NCI-H1092 (cell line): ENCODE data around the gene CDCP1.

Experiments used
- DNase-seq: peaks from one replicate; lab custom pipeline; 2025; lab: John Stamatoyannopoulos, UW

Gene CDCP1

GRCh38 chr3:45145681-45146614, at the start of gene CDCP1:
TSS of gene CDCP1 (minus strand) at chr3:45146378. CDS start at chr3:45146287, 91 bp downstream.
- DNase-seq = no peak

GRCh38 chr3:45194791-45195190, 48.6 kb upstream of the CDCP1 start:
- DNase-seq = no peak

GRCh38 chr3:45191924-45192417, 45.8 kb upstream of the CDCP1 start:
- DNase-seq = no peak

- no peak for DNase-seq
Measured at GRCh38 chr3:45191424-45191823, 45.2 kb upstream of the CDCP1 start.

- DNase-seq = no peak
Measured at GRCh38 chr3:45188719-45189659, 42.8 kb upstream of the CDCP1 start.

GRCh38 chr3:45187694-45188141, 41.5 kb upstream of the CDCP1 start:
- DNase-seq = no peak

GRCh38 chr3:45186871-45187270, 40.7 kb upstream of the CDCP1 start:
- no peak for DNase-seq

- DNase-seq = no peak
Measured at GRCh38 chr3:45185461-45185860, 39.3 kb upstream of the CDCP1 start.

GRCh38 chr3:45185052-45185451, 38.9 kb upstream of the CDCP1 start:
- DNase-seq = no peak

GRCh38 chr3:45183872-45184262, 37.7 kb upstream of the CDCP1 start:
- DNase-seq = no peak

- no peak for DNase-seq
Measured at GRCh38 chr3:45182915-45183871, 37.0 kb upstream of the CDCP1 start.

- DNase-seq = no peak
Measured at GRCh38 chr3:45181496-45181895, 35.3 kb upstream of the CDCP1 start.

GRCh38 chr3:45180899-45181298, 34.7 kb upstream of the CDCP1 start:
- no peak for DNase-seq

GRCh38 chr3:45180051-45180450, 33.9 kb upstream of the CDCP1 start:
- no peak for DNase-seq

GRCh38 chr3:45179163-45179562, 33.0 kb upstream of the CDCP1 start:
- no peak for DNase-seq

GRCh38 chr3:45178183-45179023, 32.2 kb upstream of the CDCP1 start:
- DNase-seq = no peak

- no peak for DNase-seq
Measured at GRCh38 chr3:45176912-45177311, 30.7 kb upstream of the CDCP1 start.

GRCh38 chr3:45174234-45174633, 28.1 kb upstream of the CDCP1 start:
- DNase-seq = no peak

- DNase-seq = no peak
Measured at GRCh38 chr3:45173776-45174175, 27.6 kb upstream of the CDCP1 start.

- DNase-seq = no peak
Measured at GRCh38 chr3:45171283-45171682, 25.1 kb upstream of the CDCP1 start.
